Gastroesophageal sphincter (tissue), 4 donors: ENCODE data around the gene LRRC45. TPM values are rescaled to one million over a fixed set of nuclear protein-coding genes. Genes with fewer than 3 reads are reported as not detected.

ENCODE experiments used
- ATAC-seq: fragments of 150-250 bp; one replicate; pipeline ENCODE4 v1.9.1; 2016; ENCODE audit warnings: mild to moderate bottlenecking, moderate library complexity
- H3K27ac ChIP-seq, 4 donors: fragments of 200-600 bp; sonication (generic) in 3 of 4; 1 replicate in 3 of 4; 2 replicates in 1 of 4; pipeline ENCODE4 v1.5.1; 2016 to 2019
- H3K27me3 ChIP-seq: fragments of 200-600 bp; sonication (generic); one replicate; pipeline ENCODE4 v1.5.1; 2019
- H3K36me3 ChIP-seq, 2 donors: fragments of 200-600 bp; sonication (generic); one replicate each; pipeline ENCODE4 v1.5.1; 2019; ENCODE audit warnings: control low read depth in 1 of 2
- H3K4me1 ChIP-seq, 3 donors: fragments of 200-600 bp; sonication (generic); 1 replicate in 2 of 3; 2 replicates in 1 of 3; pipeline ENCODE4 v1.5.1; 2016 to 2019; ENCODE audit warnings: control low read depth in 2 of 3
- H3K4me3 ChIP-seq, 2 donors: fragments of 200-600 bp; sonication (generic); one replicate each; pipeline ENCODE4 v1.5.1; 2019; ENCODE audit warnings: mild to moderate bottlenecking in 1 of 2, moderate library complexity in 1 of 2
- H3K9me3 ChIP-seq, 3 donors: fragments of 200-600 bp; sonication (generic); one replicate each; pipeline ENCODE4 v1.5.1; 2017 to 2019; ENCODE audit warnings: control low read depth in 2 of 3
- CTCF ChIP-seq, 4 experiments: fragments of 200-600 bp in 2 of 4; fragments of 450-650 bp in 2 of 4; sonication (generic) in 1 of 4; IDR thresholded peaks; one replicate each; pipeline ENCODE4 v1.5.1; 2017 to 2019; ENCODE audit warnings: antibody characterized with exemption in 4 of 4, mild to moderate bottlenecking in 2 of 4, moderate library complexity in 2 of 4
- EP300 ChIP-seq: sonication (generic); formaldehyde crosslinking; IDR thresholded peaks from one replicate; pipeline ENCODE4 v1.6.1; 2017; ENCODE audit warnings: antibody characterized with exemption, mild to moderate bottlenecking
- POLR2A ChIP-seq, 2 donors: fragments of 450-650 bp; IDR thresholded peaks; one replicate each; pipeline ENCODE4 v1.6.1; 2017; ENCODE audit warnings: antibody characterized with exemption in 2 of 2, mild to moderate bottlenecking in 2 of 2, moderate library complexity in 1 of 2
- POLR2AphosphoS5 ChIP-seq: sonication (generic); formaldehyde crosslinking; IDR thresholded peaks from one replicate; pipeline ENCODE4 v1.6.1; 2017; ENCODE audit warnings: antibody characterized with exemption
- WGBS, 2 donors: methylation state at CpG; one replicate each; pipeline ENCODE4 v1.1.5; 2018; ENCODE audit warnings: low coverage in 1 of 2; 5-methylcytosine and 5-hydroxymethylcytosine counted together
- total RNA-seq, 4 donors: library from RNA; depleted of rRNA; stranded (reverse); fragments of >200 nt; gene quantifications; one replicate each; pipeline ENCODE4 v1.1.0, GENCODE V29; 2016

LRRC45 gene
- total RNA-seq, 4 donors from 2014 or later: 4.4 to 16.3 (median 12.4) TPM

DNA sequence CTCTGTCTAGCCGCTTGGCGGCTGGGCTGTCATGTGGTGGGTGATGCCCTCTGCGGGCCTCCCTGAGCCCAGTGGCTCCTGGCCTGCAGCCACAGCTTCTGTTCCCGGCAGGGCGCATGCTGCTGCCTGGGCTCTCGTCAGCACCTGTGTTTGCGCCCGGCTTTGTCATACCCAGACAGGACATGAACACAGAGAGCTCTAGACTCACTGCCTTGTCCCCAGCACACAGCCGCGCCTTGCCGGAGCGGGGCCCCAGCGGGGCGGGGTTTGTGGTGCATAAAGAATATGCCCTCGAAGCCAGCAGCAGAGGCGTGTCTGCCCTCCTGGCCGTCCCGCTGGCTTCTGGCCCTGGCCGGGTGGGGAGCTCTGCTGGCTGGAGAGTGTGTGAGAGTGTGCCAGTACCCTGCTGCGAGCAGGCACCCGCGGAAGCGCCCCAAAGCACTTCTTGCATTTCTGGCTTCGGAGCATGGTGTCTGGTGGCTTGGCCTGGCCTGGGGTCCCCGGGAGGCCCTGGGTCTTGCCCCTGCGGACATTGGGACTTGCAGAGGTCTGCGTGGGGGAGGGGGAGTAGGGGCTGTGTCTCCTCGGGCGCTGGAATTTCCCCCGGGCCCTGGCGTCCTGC lies 31.3 kb upstream of the LRRC45 start:
- Histone ChIP-seq H3K27me3 (no peaks in the 10 kb centered on the region), H3K36me3 (peaks cover 0 to 56% of the 10 kb centered on the region in 2 donors), H3K4me1 (peaks cover 0 to 29% (median 16%) of the 10 kb centered on the region in 3 donors), H3K4me3 (peak overlapping the region in 1 of 2 donors; percentile 27), H3K27ac (peak overlapping the region in 3 of 4 donors; percentile 45 to 70 (median 66)), H3K9me3 (no peaks in the 10 kb centered on the region)
- WGBS, 2 donors: no CpG with 5 or more reads among the region's 31 CpGs
- peak; percentile 73 for ATAC-seq
- no peak for TF ChIP-seq POLR2A (IDR thresholded peaks at IDR 0.05)
- peak in 1 of 4 experiments; percentile 19 for TF ChIP-seq CTCF (IDR thresholded peaks at IDR 0.05)

DNA sequence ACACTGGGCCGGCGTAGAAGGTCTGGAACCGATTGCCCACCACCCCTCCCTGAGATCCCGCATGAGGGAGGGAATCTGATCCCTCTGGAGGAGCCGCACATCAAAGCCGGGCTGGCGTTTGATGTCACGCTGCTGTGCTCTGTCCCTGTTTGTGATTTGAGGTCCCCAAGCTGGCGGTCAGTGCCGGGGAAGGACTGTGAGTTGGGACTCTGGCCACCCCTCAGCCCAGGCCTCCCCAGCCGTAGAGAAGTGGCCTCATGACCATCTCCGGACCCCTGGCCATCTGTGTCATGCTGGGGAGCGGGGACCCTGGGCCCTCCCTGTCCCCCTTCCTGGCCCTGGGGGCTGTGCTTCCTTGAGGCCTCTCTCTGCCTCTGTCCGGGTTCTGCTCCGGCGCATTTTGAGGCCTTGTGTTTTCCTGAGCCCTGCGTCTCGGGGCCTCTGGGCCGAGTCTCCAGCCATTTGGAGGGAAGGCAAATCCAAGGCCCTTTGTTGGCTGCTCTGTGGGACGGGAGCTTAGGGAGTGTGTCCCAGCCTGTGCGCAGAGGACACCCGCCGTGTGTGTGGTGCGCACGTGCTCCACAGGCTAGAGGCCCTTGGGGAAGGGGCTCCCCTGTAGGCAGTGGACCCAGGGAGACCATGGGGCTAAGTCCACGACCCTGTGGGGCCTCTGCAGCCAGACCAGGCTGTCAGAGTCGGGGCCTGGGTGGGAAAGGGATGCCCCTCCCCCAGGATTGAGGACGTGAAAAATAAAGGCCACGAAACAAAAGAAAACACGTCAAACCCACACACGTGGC lies 30.6 kb upstream of the LRRC45 start:
- Histone ChIP-seq H3K4me3 (peak overlapping the region in 1 of 2 donors; percentile 27), H3K27ac (peak overlapping the region in 3 of 4 donors; percentile 45 to 70 (median 66)), H3K4me1 (peaks cover 0 to 29% (median 16%) of the 10 kb centered on the region in 3 donors), H3K36me3 (peaks cover 0 to 55% of the 10 kb centered on the region in 2 donors), H3K27me3 (no peaks in the 10 kb centered on the region), H3K9me3 (no peaks in the 10 kb centered on the region)
- TF ChIP-seq POLR2AphosphoS5 (no peak), POLR2A (IDR thresholded peaks at IDR 0.05) (no peak), CTCF (IDR thresholded peaks at IDR 0.05) (no peak), EP300 (no peak)
- no peak for ATAC-seq
- 78 to 80% methylated on average over 3 of the region's 31 CpGs for WGBS, 2 donors

GRCh38 chr17:81993729-81994592 lies 29.1 kb upstream of the LRRC45 start:
- ATAC-seq: no peak
- Histone ChIP-seq H3K4me1 (peaks cover 0 to 29% (median 16%) of the 10 kb centered on the region in 3 donors), H3K9me3 (no peaks in the 10 kb centered on the region), H3K36me3 (peaks cover 0 to 58% of the 10 kb centered on the region in 2 donors), H3K27ac (no peak overlapping the region), H3K27me3 (no peaks in the 10 kb centered on the region), H3K4me3 (no peak overlapping the region)
- WGBS, 2 donors: no CpG with 5 or more reads among the region's 37 CpGs
- TF ChIP-seq POLR2A (IDR thresholded peaks at IDR 0.05) (no peak), EP300 (no peak), CTCF (IDR thresholded peaks at IDR 0.05) (no peak), POLR2AphosphoS5 (no peak)

- Histone ChIP-seq H3K9me3 (no peaks in the 10 kb centered on the region), H3K4me3 (no peak overlapping the region), H3K27me3 (no peaks in the 10 kb centered on the region), H3K36me3 (peaks cover 0 to 54% of the 10 kb centered on the region in 2 donors), H3K27ac (no peak overlapping the region), H3K4me1 (peaks cover 0 to 29% (median 16%) of the 10 kb centered on the region in 3 donors)
- WGBS, 2 donors: 80% methylated on average over 1 of the region's 39 CpGs; no CpG with 5 or more reads in 1 of the 2 donors
- TF ChIP-seq POLR2AphosphoS5: no peak
- TF ChIP-seq POLR2A (IDR thresholded peaks at IDR 0.05): no peak
- no peak for TF ChIP-seq CTCF (IDR thresholded peaks at IDR 0.05)
- TF ChIP-seq EP300: no peak
- no peak for ATAC-seq
These were observed 28.3 kb upstream of the LRRC45 start for GRCh38 chr17:81994593-81995462.
